Measurements from ENCODE around the gene ARL9.

The ARL9 gene

GRCh38 chr4:56532239-56532638 lies 26.6 kb downstream of the ARL9 start:
- no peak for DNase-seq

GRCh38 chr4:56535915-56536314 lies 30.3 kb downstream of the ARL9 start:
- DNase-seq = no peak

- DNase-seq = no peak
Observed at GRCh38 chr4:56537147-56537546, 31.6 kb downstream of the ARL9 start.

- DNase-seq = no peak
Observed at GRCh38 chr4:56540826-56541225, 35.2 kb downstream of the ARL9 start.

- peak; percentile 81 for DNase-seq
Observed at GRCh38 chr4:56544573-56545131, 39.1 kb downstream of the ARL9 start.

- DNase-seq = no peak
Observed at GRCh38 chr4:56550642-56551041, 45.1 kb downstream of the ARL9 start.

- no peak for DNase-seq
Observed at GRCh38 chr4:56551516-56551915, 45.9 kb downstream of the ARL9 start.

GRCh38 chr4:56552273-56552672 lies 46.7 kb downstream of the ARL9 start:
- no peak for DNase-seq

GRCh38 chr4:56570041-56570440 lies 64.5 kb downstream of the ARL9 start:
- DNase-seq = no peak
